GM19240 (cell line): Measurements from ENCODE around the gene PLA2G3.

Experiments
- DNase-seq: peaks from one replicate; pipeline ENCODE4 v3.0.0; 2011; ENCODE audit warnings: low spot score; ENCODE audit not compliant: insufficient read length

Gene PLA2G3

GRCh38 chr22:31088233-31088986 lies 51.9 kb downstream of the PLA2G3 start:
- DNase-seq = no peak

DNA sequence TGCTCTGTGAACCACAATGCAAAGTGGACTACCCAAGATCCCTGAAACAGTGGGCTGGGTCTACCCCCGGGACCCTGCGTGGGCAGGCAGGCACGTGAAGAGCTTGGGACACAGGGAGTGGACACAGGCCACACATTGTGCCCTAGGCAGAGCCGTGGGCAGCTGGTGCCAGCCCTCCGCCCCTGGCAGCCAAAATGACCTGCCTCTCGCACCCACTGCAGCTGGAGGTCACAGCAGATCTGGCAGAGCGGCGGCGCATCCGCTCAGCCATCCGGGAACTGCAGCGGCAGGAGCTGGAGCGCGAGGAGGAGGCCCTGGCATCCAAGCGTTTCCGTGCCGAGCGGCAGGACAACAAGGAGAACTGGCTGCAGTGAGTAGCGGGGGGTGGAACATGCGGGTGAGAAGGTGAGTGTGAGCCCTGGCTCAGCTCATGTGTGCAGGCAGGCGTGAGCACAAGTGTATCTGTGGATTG lies 52.5 kb downstream of the PLA2G3 start:
- no peak for DNase-seq

GRCh38 chr22:31086703-31087330 lies 53.5 kb downstream of the PLA2G3 start:
- DNase-seq = no peak

GRCh38 chr22:31085928-31086327 lies 54.4 kb downstream of the PLA2G3 start:
- DNase-seq = no peak

GRCh38 chr22:31085493-31085824 lies 54.8 kb downstream of the PLA2G3 start:
- DNase-seq = no peak

DNA sequence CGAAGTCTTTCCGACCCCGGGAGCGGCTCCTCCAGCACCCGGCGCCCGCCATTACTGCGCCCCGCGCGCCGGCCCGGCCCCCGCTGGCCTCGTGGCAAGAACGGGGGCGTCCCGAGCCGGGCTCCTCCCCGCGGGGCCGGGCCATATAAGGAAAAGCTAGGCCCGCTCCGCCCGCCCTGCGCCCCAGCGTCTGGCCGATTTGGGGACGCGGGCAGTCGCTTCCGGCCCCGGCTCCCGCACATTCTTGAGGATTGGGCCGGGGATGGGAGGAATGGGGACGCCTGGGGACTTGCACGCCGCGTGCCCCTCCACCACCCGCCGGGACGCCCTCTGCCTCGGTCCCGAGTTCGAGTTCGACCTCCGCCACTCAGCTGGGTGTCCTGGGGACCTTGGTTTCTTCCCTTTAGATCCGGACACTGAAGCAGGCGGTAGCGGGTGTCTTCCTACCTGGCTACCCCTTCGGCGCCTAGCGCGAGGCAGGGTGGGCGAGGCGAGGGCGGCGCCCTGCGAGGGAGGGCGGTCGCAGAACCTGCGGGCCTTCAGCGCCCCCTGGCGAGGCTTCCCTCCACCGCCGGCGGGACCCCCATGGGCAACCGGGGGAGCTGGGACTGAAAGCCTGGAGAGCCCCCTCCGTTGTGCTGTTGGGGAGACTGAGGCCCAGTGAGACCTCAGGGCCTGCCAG lies 55.4 kb downstream of the PLA2G3 start:
- DNase-seq = peak; percentile 90
